Loucy (cell line): ENCODE measurements around the gene FOXQ1.
A peak's percentile ranks its signal among the peaks of the same experiment; 100 is the strongest.

Experiments used
- H2AFZ ChIP-seq: fragments of 200-600 bp; sonication (generic); 2 replicates; pipeline ENCODE4 v1.6.0; 2016; ENCODE audit warnings: antibody characterized with exemption, mild to moderate bottlenecking, low read length, moderate library complexity
- H3F3A ChIP-seq: fragments of 200-600 bp; 2 replicates; pipeline ENCODE4 v1.6.0; 2016; ENCODE audit warnings: antibody characterized with exemption, low read depth, mild to moderate bottlenecking
- H3K27me3 ChIP-seq: fragments of 200-600 bp; sonication (generic); 2 replicates; pipeline ENCODE4 v1.6.1; 2014; ENCODE audit warnings: low read length, mild to moderate bottlenecking; ENCODE audit not compliant: insufficient read depth, poor library complexity, severe bottlenecking
- H3K36me3 ChIP-seq: fragments of 200-600 bp; sonication (generic); 2 replicates; pipeline ENCODE4 v1.6.1; 2016; ENCODE audit warnings: low read length; ENCODE audit not compliant: insufficient read depth
- H3K4me1 ChIP-seq: fragments of 200-600 bp; sonication (generic); 2 replicates; pipeline ENCODE4 v1.5.1; 2014; ENCODE audit warnings: low read length, mild to moderate bottlenecking; ENCODE audit not compliant: insufficient read depth, poor library complexity, severe bottlenecking
- H3K4me2 ChIP-seq: fragments of 200-600 bp; sonication (generic); 2 replicates; pipeline ENCODE4 v1.6.0; 2014; ENCODE audit warnings: antibody characterized with exemption, low read length, low read depth, mild to moderate bottlenecking; ENCODE audit not compliant: poor library complexity, severe bottlenecking
- H3K4me3 ChIP-seq: fragments of 200-600 bp; sonication (generic); 2 replicates; pipeline ENCODE4 v1.5.1; 2014; ENCODE audit warnings: low read length, mild to moderate bottlenecking, mixed read lengths; ENCODE audit not compliant: poor library complexity, severe bottlenecking
- H3K79me2 ChIP-seq: fragments of 200-600 bp; sonication (generic); 2 replicates; pipeline ENCODE4 v1.6.1; 2014; ENCODE audit warnings: low read length; ENCODE audit not compliant: insufficient read depth
- H3K9ac ChIP-seq: fragments of 200-600 bp; sonication (generic); 2 replicates; pipeline ENCODE4 v1.6.0; 2014; ENCODE audit warnings: mild to moderate bottlenecking, low read depth, low read length, moderate library complexity; ENCODE audit not compliant: poor library complexity, severe bottlenecking
- H3K9me2 ChIP-seq: fragments of 200-600 bp; sonication (generic); replicated peaks from 2 replicates; pipeline ENCODE4 v1.6.1; 2016; ENCODE audit warnings: low read depth, low read length, mixed read lengths
- H3K9me3 ChIP-seq: fragments of 200-600 bp; sonication (generic); 2 replicates; pipeline ENCODE4 v1.6.1; 2014; ENCODE audit warnings: mild to moderate bottlenecking, antibody characterized with exemption, low read length, low read depth; ENCODE audit not compliant: insufficient read depth
- H4K20me1 ChIP-seq: fragments of 200-600 bp; sonication (generic); 2 replicates; pipeline ENCODE4 v1.6.0; 2014; ENCODE audit warnings: antibody characterized with exemption, low read length, mild to moderate bottlenecking; ENCODE audit not compliant: insufficient read depth, poor library complexity, severe bottlenecking
- CTCF ChIP-seq: fragments of 200-600 bp; sonication (generic); conservative IDR thresholded peaks from 2 replicates; pipeline ENCODE4 v1.5.1; 2014; ENCODE audit warnings: mild to moderate bottlenecking, antibody characterized with exemption, low read length
- EZH2phosphoT487 ChIP-seq: fragments of 200-600 bp; IDR thresholded peaks from 2 replicates; pipeline ENCODE4 v1.6.1; 2018; ENCODE audit warnings: antibody characterized with exemption, mild to moderate bottlenecking, moderate library complexity, borderline replicate concordance

The FOXQ1 gene

GRCh38 chr6:1362643-1363042, 50.7 kb downstream of the FOXQ1 start:
- Histone ChIP-seq H3K4me3 (no peak overlapping the region), H3K9me2 (no peaks in the 10 kb centered on the region), H3K36me3 (no peaks in the 10 kb centered on the region), H3K9me3 (no peaks in the 10 kb centered on the region), H3K27me3 (no peaks in the 10 kb centered on the region), H3K4me2 (no peak overlapping the region), H4K20me1 (no peaks in the 10 kb centered on the region), H3K4me1 (no peaks in the 10 kb centered on the region), H3F3A (no peaks in the 10 kb centered on the region), H3K9ac (no peak overlapping the region), H2AFZ (no peak overlapping the region), H3K79me2 (no peaks in the 10 kb centered on the region)
- TF ChIP-seq CTCF (no peak), EZH2phosphoT487 (no peak)

- no peaks in the 10 kb centered on the region for H3K9me3 ChIP-seq
- no peak overlapping the region for H3K9ac ChIP-seq
- H3K4me2 ChIP-seq, result no peak overlapping the region
- H3K4me3 ChIP-seq, result no peak overlapping the region
- H4K20me1 ChIP-seq, result no peaks in the 10 kb centered on the region
- H3K9me2 ChIP-seq, result no peaks in the 10 kb centered on the region
- TF ChIP-seq EZH2phosphoT487 (no peak), CTCF (no peak)
- no peak overlapping the region for H2AFZ ChIP-seq
- H3K79me2 ChIP-seq, result no peaks in the 10 kb centered on the region
- no peaks in the 10 kb centered on the region for H3K27me3 ChIP-seq
- H3K36me3 ChIP-seq, result no peaks in the 10 kb centered on the region
- H3K4me1 ChIP-seq, result no peaks in the 10 kb centered on the region
- H3F3A ChIP-seq, result no peaks in the 10 kb centered on the region
Measured at GRCh38 chr6:1363298-1363697, 51.4 kb downstream of the FOXQ1 start.

- H3K9me3 ChIP-seq, result no peaks in the 10 kb centered on the region
- H3K36me3 ChIP-seq, result no peaks in the 10 kb centered on the region
- no peaks in the 10 kb centered on the region for H3K9me2 ChIP-seq
- H3F3A ChIP-seq, result no peaks in the 10 kb centered on the region
- peak; percentile 73 for TF ChIP-seq CTCF
- no peak for TF ChIP-seq EZH2phosphoT487
- H3K79me2 ChIP-seq, result no peaks in the 10 kb centered on the region
- H2AFZ ChIP-seq, result no peak overlapping the region
- H3K27me3 ChIP-seq, result no peaks in the 10 kb centered on the region
- H3K4me1 ChIP-seq, result no peaks in the 10 kb centered on the region
- H3K9ac ChIP-seq, result no peak overlapping the region
- H3K4me3 ChIP-seq, result no peak overlapping the region
- H3K4me2 ChIP-seq, result no peak overlapping the region
- H4K20me1 ChIP-seq, result no peaks in the 10 kb centered on the region
Measured at GRCh38 chr6:1363729-1364572, 52.1 kb downstream of the FOXQ1 start.
